CD14-positive monocyte (primary cell): Measurements from ENCODE around the gene CCDC82. TPM values are rescaled to one million over a fixed set of nuclear protein-coding genes. Genes with fewer than 3 reads are reported as not detected.

Experiments
- DNase-seq, 3 donors: peaks; one replicate each; pipeline ENCODE4 v3.0.0-alpha.2; 2011 to 2022
- H2AFZ ChIP-seq: 2 replicates; pipeline ENCODE4 v1.6.0; 2012; ENCODE audit warnings: mild to moderate bottlenecking, low read depth, low read length, inconsistent platforms; ENCODE audit not compliant: insufficient read depth, poor library complexity, severe bottlenecking
- H3K27ac ChIP-seq, 2 donors: 1 replicate in 1 of 2; 2 replicates in 1 of 2; pipeline ENCODE4 v1.5.1; 2012 to 2013; ENCODE audit warnings: low read length in 2 of 2, control low read depth in 1 of 2, inconsistent platforms in 1 of 2, low read depth in 1 of 2, mild to moderate bottlenecking in 1 of 2
- H3K27me3 ChIP-seq, 2 donors: one replicate each; pipeline versions ENCODE4 v1.6.0 to v1.6.1; 2011 to 2013; ENCODE audit warnings: low read length in 2 of 2; ENCODE audit not compliant: control insufficient read depth in 2 of 2, insufficient read depth in 2 of 2
- H3K36me3 ChIP-seq, 2 donors: replicated peaks in 1 of 2; 1 replicate in 1 of 2; 2 replicates in 1 of 2; pipeline versions ENCODE4 v1.5.1 to v1.6.1; 2012 to 2013; ENCODE audit warnings: low read length in 2 of 2, control low read depth in 1 of 2, inconsistent platforms in 1 of 2, mild to moderate bottlenecking in 1 of 2; ENCODE audit not compliant: insufficient read depth in 2 of 2, control insufficient read depth in 1 of 2
- H3K4me1 ChIP-seq, 2 donors: 1 replicate in 1 of 2; 2 replicates in 1 of 2; pipeline versions ENCODE4 v1.5.1 to v1.6.1; 2012 to 2013; ENCODE audit warnings: low read length in 2 of 2, control low read depth in 1 of 2, inconsistent platforms in 1 of 2, mild to moderate bottlenecking in 1 of 2, moderate library complexity in 1 of 2; ENCODE audit not compliant: insufficient read depth in 2 of 2, control insufficient read depth in 1 of 2
- H3K4me2 ChIP-seq: replicated peaks from 2 replicates; pipeline ENCODE3; 2012; ENCODE audit warnings: low read length, moderate library complexity, mild to moderate bottlenecking; ENCODE audit not compliant: poor library complexity, severe bottlenecking; ENCODE audit errors: extremely low read depth
- H3K4me3 ChIP-seq, 3 experiments: fragments of 200-600 bp in 1 of 3; sonication (generic) in 1 of 3; replicated peaks in 1 of 3; 1 replicate in 2 of 3; 2 replicates in 1 of 3; pipeline ENCODE4 v1.5.1; 2011 to 2013; ENCODE audit warnings: low read length in 3 of 3, mild to moderate bottlenecking in 3 of 3, control low read depth in 2 of 3, low read depth in 2 of 3, inconsistent platforms in 1 of 3, moderate library complexity in 1 of 3
- H3K79me2 ChIP-seq: 2 replicates; pipeline ENCODE4 v1.6.0; 2012; ENCODE audit warnings: mild to moderate bottlenecking, control low read depth, inconsistent platforms, low read length, moderate library complexity; ENCODE audit not compliant: insufficient read depth
- H3K9ac ChIP-seq: 2 replicates; pipeline ENCODE4 v1.6.0; 2017; ENCODE audit warnings: low read length, mild to moderate bottlenecking; ENCODE audit not compliant: insufficient read depth, poor library complexity, severe bottlenecking
- H3K9me3 ChIP-seq, 2 donors: replicated peaks in 1 of 2; 1 replicate in 1 of 2; 2 replicates in 1 of 2; pipeline versions ENCODE4 v1.5.1 to v1.6.1; 2012 to 2013; ENCODE audit warnings: low read length in 2 of 2, control low read depth in 1 of 2; ENCODE audit not compliant: control insufficient read depth in 1 of 2, insufficient read depth in 1 of 2
- H4K20me1 ChIP-seq: 2 replicates; pipeline ENCODE4 v1.6.0; 2012; ENCODE audit warnings: mild to moderate bottlenecking, low read length, control low read depth, moderate library complexity; ENCODE audit not compliant: insufficient read depth
- H3K27ac Mint-ChIP-seq, 7 donors: one replicate each; pipeline ENCODE4 v1.8.0; 2020; ENCODE audit warnings: mild to moderate bottlenecking in 7 of 7, mixed read lengths in 7 of 7, moderate library complexity in 6 of 7, inconsistent platforms in 2 of 7
- H3K27me3 Mint-ChIP-seq, 3 donors: one replicate each; pipeline ENCODE4 v1.8.0; 2021 to 2022; ENCODE audit warnings: low read depth in 3 of 3, mild to moderate bottlenecking in 3 of 3, mixed read lengths in 3 of 3, moderate library complexity in 3 of 3, inconsistent platforms in 1 of 3
- H3K36me3 Mint-ChIP-seq, 2 donors: one replicate each; pipeline ENCODE4 v1.8.0; 2020; ENCODE audit warnings: mixed read lengths in 2 of 2, inconsistent platforms in 1 of 2, mild to moderate bottlenecking in 1 of 2
- H3K4me1 Mint-ChIP-seq: one replicate; pipeline ENCODE4 v1.8.0; 2020; ENCODE audit warnings: mild to moderate bottlenecking, mixed read lengths
- H3K4me3 Mint-ChIP-seq, 2 donors: one replicate each; pipeline ENCODE4 v1.8.0; 2020; ENCODE audit warnings: mild to moderate bottlenecking in 2 of 2, mixed read lengths in 2 of 2, moderate library complexity in 1 of 2
- H3K9me3 Mint-ChIP-seq, 7 donors: one replicate each; pipeline ENCODE4 v1.8.0; 2020 to 2022; ENCODE audit warnings: mixed read lengths in 7 of 7, mild to moderate bottlenecking in 6 of 7, moderate library complexity in 6 of 7, inconsistent platforms in 2 of 7
- CTCF ChIP-seq: fragments of 200-600 bp; IDR thresholded peaks from one replicate; pipeline ENCODE4 v1.8.0; 2022; ENCODE audit warnings: antibody characterized with exemption, mild to moderate bottlenecking
- WGBS: methylation state at CpG from one replicate; pipeline ENCODE4 v1.1.5; 2013; ENCODE audit warnings: missing lambda C conversion rate; ENCODE audit not compliant: insufficient coverage; 5-methylcytosine and 5-hydroxymethylcytosine counted together
- intact Hi-C, 2 donors: fragments of 100-400 bp; cut with micrococcal nuclease; formaldehyde crosslinking; loops; one replicate each; pipeline versions ENCODE4 v1.15.0 to v1.15.1; 2023
- polyA plus RNA-seq, 3 donors: library from polyadenylated mRNA; depleted of rRNA in 1 of 3; unstranded in 2 of 3; stranded (reverse) in 1 of 3; fragments of 300-500 nt in 2 of 3; fragments of >200 nt in 1 of 3; fragmentation: Illumina TruSeq in 2 of 3; gene quantifications; 1 replicate in 2 of 3; 2 replicates in 1 of 3; pipeline ENCODE4 v1.2.3, GENCODE V29; 2012 to 2021

CCDC82 gene
- polyA plus RNA-seq, 3 donors = 10.7 to 18.2 (median 12.2) TPM

GRCh38 chr11:96310236-96310635 lies 79.5 kb downstream of the CCDC82 start:
- H3K27ac ChIP-seq = no peak overlapping the region
- H3K27me3 Mint-ChIP-seq = no peaks in the 10 kb centered on the region
- DNase-seq = no peak
- no peak overlapping the region for H3K27ac Mint-ChIP-seq
- H3K27me3 ChIP-seq = no peaks in the 10 kb centered on the region
- H3K4me3 ChIP-seq = no peak overlapping the region
- no peaks in the 10 kb centered on the region for H3K9me3 ChIP-seq
- no peak for TF ChIP-seq CTCF
- peaks cover 24 to 43% of the 10 kb centered on the region in 2 donors for H3K4me1 ChIP-seq
- no peaks in the 10 kb centered on the region for H3K36me3 ChIP-seq
- no peak overlapping the region for H2AFZ ChIP-seq
- H3K9ac ChIP-seq = no peak overlapping the region
- H3K4me2 ChIP-seq = no peak overlapping the region
- intact Hi-C loops = no loop called here
- H3K4me3 Mint-ChIP-seq = no peak overlapping the region
- H3K4me1 Mint-ChIP-seq = peaks cover 49% of the 10 kb centered on the region
- H3K36me3 Mint-ChIP-seq = peaks cover 4 to 8% of the 10 kb centered on the region in 2 donors
- no CpG with 5 or more reads among the region's 1 CpG for WGBS
- H3K79me2 ChIP-seq = no peaks in the 10 kb centered on the region
- peaks cover 20% of the 10 kb centered on the region for H4K20me1 ChIP-seq
- no peaks in the 10 kb centered on the region for H3K9me3 Mint-ChIP-seq

- H4K20me1 ChIP-seq = peaks cover 16% of the 10 kb centered on the region
- H2AFZ ChIP-seq = no peak overlapping the region
- H3K9me3 Mint-ChIP-seq = no peaks in the 10 kb centered on the region
- no peak overlapping the region for H3K27ac Mint-ChIP-seq
- H3K4me3 Mint-ChIP-seq = no peak overlapping the region
- no peaks in the 10 kb centered on the region for H3K27me3 Mint-ChIP-seq
- intact Hi-C loops = loop anchor here (5.0 kb wide), 1 partner anchor 33 kb away; the partner anchor contains the start of gene MAML2 (in 2 of the 2)
- H3K27ac ChIP-seq = no peak overlapping the region
- no peaks in the 10 kb centered on the region for H3K27me3 ChIP-seq
- peaks cover 44% of the 10 kb centered on the region for H3K4me1 Mint-ChIP-seq
- no peak for TF ChIP-seq CTCF
- peaks cover 20 to 39% of the 10 kb centered on the region in 2 donors for H3K4me1 ChIP-seq
- no peak overlapping the region for H3K4me2 ChIP-seq
- no peak overlapping the region for H3K9ac ChIP-seq
- no CpG with 5 or more reads among the region's 5 CpGs for WGBS
- H3K79me2 ChIP-seq = no peaks in the 10 kb centered on the region
- peaks cover 4 to 8% of the 10 kb centered on the region in 2 donors for H3K36me3 Mint-ChIP-seq
- H3K4me3 ChIP-seq = no peak overlapping the region
- H3K9me3 ChIP-seq = no peaks in the 10 kb centered on the region
- H3K36me3 ChIP-seq = no peaks in the 10 kb centered on the region
- DNase-seq = no peak
Observed at GRCh38 chr11:96309643-96310017, 80.1 kb downstream of the CCDC82 start.
